GM23338 (cell line): ENCODE data around the gene LRP10. TPM values are rescaled to one million over a fixed set of nuclear protein-coding genes. Genes with fewer than 3 reads are reported as not detected.
A peak's percentile ranks its signal among the peaks of the same experiment; 100 is the strongest.

Experiments used
- ATAC-seq: fragments of 200-7000 bp; cut with Tn5 transposase; 3 replicates; pipeline ENCODE4 v1.9.1; 2020
- DNase-seq: peaks from one replicate; pipeline ENCODE4 v3.0.0-alpha.2; 2015; ENCODE audit warnings: low spot score
- H2AFZ ChIP-seq: fragments of 200-600 bp; sonication (generic); 2 replicates; pipeline ENCODE4 v1.8.0; 2016; ENCODE audit warnings: antibody characterized with exemption, mild to moderate bottlenecking, moderate library complexity
- H3F3A ChIP-seq: fragments of 200-600 bp; sonication (generic); replicated peaks from 2 replicates; pipeline ENCODE4 v1.8.0; 2017; ENCODE audit warnings: antibody characterized with exemption, mixed run types, low read depth
- H3K27ac ChIP-seq: fragments of 200-600 bp; sonication (generic); 2 replicates; pipeline ENCODE4 v1.6.1; 2016; ENCODE audit warnings: low read depth
- H3K27me3 ChIP-seq: fragments of 200-600 bp; sonication (generic); 2 replicates; pipeline ENCODE4 v1.8.0; 2016; ENCODE audit warnings: mild to moderate bottlenecking, mixed run types, moderate library complexity; ENCODE audit not compliant: insufficient read depth
- H3K36me3 ChIP-seq: fragments of 200-600 bp; sonication (generic); 2 replicates; pipeline ENCODE4 v1.8.0; 2016; ENCODE audit warnings: mild to moderate bottlenecking; ENCODE audit not compliant: insufficient read depth
- H3K4me1 ChIP-seq: fragments of 200-600 bp; sonication (generic); 2 replicates; pipeline ENCODE4 v1.8.0; 2016; ENCODE audit warnings: mild to moderate bottlenecking, moderate library complexity; ENCODE audit not compliant: insufficient read depth
- H3K4me2 ChIP-seq: fragments of 200-600 bp; sonication (generic); 2 replicates; pipeline ENCODE4 v1.7.1; 2017; ENCODE audit warnings: mixed run types
- H3K4me3 ChIP-seq: fragments of 200-600 bp; sonication (generic); 2 replicates; pipeline ENCODE4 v1.6.1; 2016; ENCODE audit warnings: mixed run types
- H3K79me2 ChIP-seq: fragments of 200-600 bp; sonication (generic); replicated peaks from 2 replicates; pipeline ENCODE4 v1.8.0; 2017; ENCODE audit warnings: mild to moderate bottlenecking; ENCODE audit not compliant: insufficient read depth
- H3K9me2 ChIP-seq: fragments of 200-600 bp; sonication (generic); 2 replicates; pipeline ENCODE4 v1.8.0; 2017; ENCODE audit not compliant: insufficient read depth
- H4K20me1 ChIP-seq: fragments of 200-600 bp; sonication (generic); replicated peaks from 2 replicates; pipeline ENCODE4 v1.8.0; 2017; ENCODE audit warnings: mild to moderate bottlenecking; ENCODE audit not compliant: insufficient read depth
- H3K27ac Mint-ChIP-seq: 2 replicates; pipeline ENCODE4 v1.8.0; 2020; ENCODE audit warnings: inconsistent platforms, mild to moderate bottlenecking, moderate library complexity, mixed read lengths
- H3K27me3 Mint-ChIP-seq: 3 replicates; pipeline ENCODE4 v1.8.0; 2022; ENCODE audit warnings: low read depth, mild to moderate bottlenecking, moderate library complexity, mixed read lengths, inconsistent platforms; ENCODE audit not compliant: insufficient read depth, poor library complexity
- H3K36me3 Mint-ChIP-seq: 3 replicates; pipeline ENCODE4 v1.8.0; 2021; ENCODE audit warnings: low read depth, mild to moderate bottlenecking, inconsistent platforms, moderate library complexity, mixed read lengths
- H3K4me1 Mint-ChIP-seq: 3 replicates; pipeline ENCODE4 v1.8.0; 2020; ENCODE audit warnings: mild to moderate bottlenecking, inconsistent platforms, mixed read lengths
- H3K4me3 Mint-ChIP-seq: 3 replicates; pipeline ENCODE4 v1.8.0; 2021; ENCODE audit warnings: moderate library complexity, mild to moderate bottlenecking, inconsistent platforms, mixed read lengths
- H3K9me3 Mint-ChIP-seq: 3 replicates; pipeline ENCODE4 v1.8.0; 2020; ENCODE audit warnings: moderate library complexity, mild to moderate bottlenecking, inconsistent platforms, mixed read lengths
- NANOG ChIP-seq: IDR thresholded peaks from 2 replicates; pipeline ENCODE4 v1.6.1; 2016; ENCODE audit warnings: antibody characterized with exemption, borderline replicate concordance
- POLR2AphosphoS5 ChIP-seq: IDR thresholded peaks from 2 replicates; pipeline ENCODE4 v1.6.1; 2016; ENCODE audit warnings: antibody characterized with exemption, low read depth
- STAT1 ChIP-seq: IDR thresholded peaks from one replicate; pipeline ENCODE4 v1.6.1; 2016; ENCODE audit warnings: antibody characterized with exemption; ENCODE audit not compliant: unreplicated experiment
- ZNF462 ChIP-seq: fragments of 250-450 bp; sonication (Bioruptor Pico); IDR thresholded peaks from 2 replicates; pipeline ENCODE4 v1.5.0; 2020; ENCODE audit warnings: mild to moderate bottlenecking, moderate library complexity
- polyA plus RNA-seq: library from polyadenylated mRNA; unstranded; fragments of >200 nt; fragmentation: Nextera tagmentation; extraction: Ambion mirVana; gene quantifications from 2 replicates; pipeline ENCODE4 v1.2.1, GENCODE V29; 2016
- total RNA-seq: library from RNA; depleted of rRNA; stranded (reverse); fragments of >200 nt; shearing (Covaris generic); gene quantifications from 2 replicates; pipeline ENCODE4 v1.2.3, GENCODE V29; 2014
- TF ChIP-seq, protein P1 (sequence below): IDR thresholded peaks from 2 replicates; pipeline ENCODE4 v1.6.1; 2016; ENCODE audit warnings: antibody characterized with exemption

Gene LRP10
- total and polyA plus RNA-seq, 2 experiments from 2014 or later, result 6.4 to 18.1 TPM

DNA sequence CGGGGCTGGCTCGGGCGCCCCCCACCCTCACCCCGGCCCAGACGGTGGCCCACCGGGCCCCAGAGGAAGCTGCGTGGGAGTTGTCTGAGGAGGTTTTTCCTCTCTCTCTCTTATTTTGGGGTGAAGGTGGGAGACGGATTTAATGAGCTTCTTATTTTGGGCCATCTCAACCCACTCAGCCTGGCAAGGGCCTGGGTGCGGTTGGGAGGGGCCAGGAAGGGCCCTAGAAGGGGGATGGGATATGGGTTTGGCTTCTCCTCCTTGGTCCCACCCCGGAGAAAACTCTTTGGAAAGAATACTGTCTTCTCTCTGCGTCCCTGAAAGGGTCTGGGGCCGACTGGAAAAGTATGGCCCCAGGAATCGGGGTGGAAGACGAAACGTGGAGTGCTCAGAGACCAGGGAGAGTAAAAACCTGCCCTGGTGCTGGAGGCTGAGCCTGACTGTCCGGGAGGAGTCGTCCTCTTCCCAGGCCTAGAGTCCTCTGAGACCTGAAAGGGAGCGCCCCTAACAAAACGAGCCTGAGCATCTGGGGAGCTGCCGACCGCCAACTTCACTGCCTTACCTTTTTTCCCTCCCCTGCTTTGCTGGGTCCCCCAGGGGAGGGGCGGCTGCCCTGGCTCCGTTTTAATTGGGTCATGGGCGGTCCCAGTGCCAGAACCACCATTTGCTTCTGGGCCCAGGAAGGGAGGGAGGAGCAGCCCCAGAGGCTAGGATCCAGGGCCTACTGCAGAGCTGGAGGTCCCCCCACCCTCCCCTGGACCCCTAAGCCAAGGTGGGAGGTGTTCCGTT is 33.6 kb upstream of the LRP10 start:
- H3K27ac Mint-ChIP-seq, result peak overlapping the region; percentile 52; the same call in 1 of the 2 replicates
- Histone ChIP-seq H3F3A (peaks cover 22% of the 10 kb centered on the region), H3K4me1 (peaks cover 23% of the 10 kb centered on the region), H3K79me2 (peaks cover 26% of the 10 kb centered on the region), H3K27ac (no peak overlapping the region), H3K4me2 (peak overlapping the region; percentile 97), H3K36me3 (peaks cover 21% of the 10 kb centered on the region), H3K27me3 (no peaks in the 10 kb centered on the region), H3K9me2 (no peaks in the 10 kb centered on the region), H4K20me1 (no peaks in the 10 kb centered on the region), H2AFZ (peak overlapping the region; percentile 93), H3K4me3 (peak overlapping the region; percentile 95)
- peak; percentile 71 for DNase-seq
- TF ChIP-seq POLR2AphosphoS5 (peak; percentile 27; the same call in 1 of the 2 replicates), NANOG (no peak), STAT1 (no peak), ZNF462 (CRISPR knock-in tag) (no peak)
- TF ChIP-seq, protein P1, sequence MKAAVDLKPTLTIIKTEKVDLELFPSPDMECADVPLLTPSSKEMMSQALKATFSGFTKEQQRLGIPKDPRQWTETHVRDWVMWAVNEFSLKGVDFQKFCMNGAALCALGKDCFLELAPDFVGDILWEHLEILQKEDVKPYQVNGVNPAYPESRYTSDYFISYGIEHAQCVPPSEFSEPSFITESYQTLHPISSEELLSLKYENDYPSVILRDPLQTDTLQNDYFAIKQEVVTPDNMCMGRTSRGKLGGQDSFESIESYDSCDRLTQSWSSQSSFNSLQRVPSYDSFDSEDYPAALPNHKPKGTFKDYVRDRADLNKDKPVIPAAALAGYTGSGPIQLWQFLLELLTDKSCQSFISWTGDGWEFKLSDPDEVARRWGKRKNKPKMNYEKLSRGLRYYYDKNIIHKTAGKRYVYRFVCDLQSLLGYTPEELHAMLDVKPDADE, result no peak
- peaks cover 16% of the 10 kb centered on the region for H3K27me3 Mint-ChIP-seq
- H3K9me3 Mint-ChIP-seq, result no peaks in the 10 kb centered on the region
- peak overlapping the region; percentile 94 for H3K4me3 Mint-ChIP-seq
- peaks cover 40% of the 10 kb centered on the region for H3K36me3 Mint-ChIP-seq
- peak; percentile 54 for ATAC-seq
- peaks cover 34% of the 10 kb centered on the region for H3K4me1 Mint-ChIP-seq
